ES-I3 (cell line): Measurements from ENCODE around the gene PCMT1.

Source experiments
- H3K36me3 ChIP-seq: 2 replicates; pipeline ENCODE4 v1.6.1; 2013; ENCODE audit warnings: mild to moderate bottlenecking, low read length, control low read depth, moderate library complexity; ENCODE audit not compliant: insufficient read depth
- H3K4me1 ChIP-seq: 2 replicates; pipeline ENCODE4 v1.6.1; 2013; ENCODE audit warnings: mild to moderate bottlenecking, control low read depth, low read length; ENCODE audit not compliant: insufficient read depth
- H3K9ac ChIP-seq: 2 replicates; pipeline ENCODE4 v1.6.1; 2013; ENCODE audit warnings: low read depth, mild to moderate bottlenecking, low read length, moderate library complexity
- H3K9me3 ChIP-seq: 2 replicates; pipeline ENCODE4 v1.6.1; 2013; ENCODE audit warnings: mild to moderate bottlenecking, low read length, moderate library complexity; ENCODE audit not compliant: control insufficient read depth, insufficient read depth

The PCMT1 gene

GRCh38 chr6:149860513-149860833 lies 110.9 kb downstream of the PCMT1 start:
- no peaks in the 10 kb centered on the region for H3K36me3 ChIP-seq
- H3K4me1 ChIP-seq, result peaks cover 15% of the 10 kb centered on the region; the same call in 1 of the 2 replicates
- H3K9me3 ChIP-seq, result no peaks in the 10 kb centered on the region
- no peak overlapping the region for H3K9ac ChIP-seq
